GM21390 (cell line): Measurements from ENCODE around the gene ABCB7.
"Not testable (repeated sequence)": the region's sequence is repeated elsewhere in the genome, so short reads cannot be mapped to it uniquely, and the experiment has no call there.

Source experiments
- ATAC-seq: cut with Tn5 transposase; IDR thresholded peaks from one replicate; pipeline ENCODE4 v1.9.1; 2021; ENCODE audit not compliant: unreplicated experiment

Gene ABCB7

GRCh38 chrX:75155827-75156525 lies at the start of gene ABCB7:
Gene ABCB7, minus strand, starts transcription at chrX:75156283. Its CDS starts 11 bp downstream, at chrX:75156272.
- ATAC-seq, result peak; percentile 87

- not testable (repeated sequence) for ATAC-seq
Measured at GRCh38 chrX:75188415-75189206, 32.5 kb upstream of the ABCB7 start.

- no peak for ATAC-seq
Measured at GRCh38 chrX:75181721-75182120, 25.6 kb upstream of the ABCB7 start.

- ATAC-seq, result not testable (repeated sequence)
Measured at GRCh38 chrX:75179536-75180293, 23.6 kb upstream of the ABCB7 start.

- ATAC-seq, result not testable (repeated sequence)
Measured at GRCh38 chrX:75172257-75172890, 16.3 kb upstream of the ABCB7 start.

GRCh38 chrX:75158054-75158453 lies 2.0 kb upstream of the ABCB7 start:
- no peak for ATAC-seq

- ATAC-seq, result no peak
Measured at GRCh38 chrX:75156531-75156945, 455 bp upstream of the ABCB7 start.

- ATAC-seq, result peak; percentile 41
Measured at GRCh38 chrX:75155447-75155826, 646 bp downstream of the ABCB7 start.

GRCh38 chrX:75154871-75155270 lies 1.2 kb downstream of the ABCB7 start:
- no peak for ATAC-seq

GRCh38 chrX:75151827-75152592 lies 4.1 kb downstream of the ABCB7 start:
- ATAC-seq, result no peak

GRCh38 chrX:75149654-75150053 lies 6.4 kb downstream of the ABCB7 start:
- ATAC-seq, result no peak

- ATAC-seq, result no peak
Measured at GRCh38 chrX:75132672-75133071, 23.4 kb downstream of the ABCB7 start.

- ATAC-seq, result no peak
Measured at GRCh38 chrX:75131973-75132627, 24.0 kb downstream of the ABCB7 start.

- not testable (repeated sequence) for ATAC-seq
Measured at GRCh38 chrX:75129069-75129468, 27.0 kb downstream of the ABCB7 start.

- ATAC-seq, result no peak
Measured at GRCh38 chrX:75118296-75118695, 37.8 kb downstream of the ABCB7 start.

GRCh38 chrX:75115707-75116413 lies 40.2 kb downstream of the ABCB7 start:
- ATAC-seq, result no peak

GRCh38 chrX:75114638-75115037 lies 41.4 kb downstream of the ABCB7 start:
- no peak for ATAC-seq

- no peak for ATAC-seq
Measured at GRCh38 chrX:75113664-75114063, 42.4 kb downstream of the ABCB7 start.

GRCh38 chrX:75107863-75108509 lies 48.1 kb downstream of the ABCB7 start:
- no peak for ATAC-seq
